GM23338 (cell line): ENCODE data around the gene TECPR2. TPM values are rescaled to one million over a fixed set of nuclear protein-coding genes. Genes with fewer than 3 reads are reported as not detected.
A peak's percentile ranks its signal among the peaks of the same experiment; 100 is the strongest.

Experiments used
- ATAC-seq: fragments of 200-7000 bp; cut with Tn5 transposase; 3 replicates; pipeline ENCODE4 v1.9.1; 2020
- DNase-seq: peaks from one replicate; pipeline ENCODE4 v3.0.0-alpha.2; 2015; ENCODE audit warnings: low spot score
- H2AFZ ChIP-seq: fragments of 200-600 bp; sonication (generic); 2 replicates; pipeline ENCODE4 v1.8.0; 2016; ENCODE audit warnings: antibody characterized with exemption, mild to moderate bottlenecking, moderate library complexity
- H3F3A ChIP-seq: fragments of 200-600 bp; sonication (generic); replicated peaks from 2 replicates; pipeline ENCODE4 v1.8.0; 2017; ENCODE audit warnings: antibody characterized with exemption, mixed run types, low read depth
- H3K27ac ChIP-seq: fragments of 200-600 bp; sonication (generic); 2 replicates; pipeline ENCODE4 v1.6.1; 2016; ENCODE audit warnings: low read depth
- H3K27me3 ChIP-seq: fragments of 200-600 bp; sonication (generic); 2 replicates; pipeline ENCODE4 v1.8.0; 2016; ENCODE audit warnings: mild to moderate bottlenecking, mixed run types, moderate library complexity; ENCODE audit not compliant: insufficient read depth
- H3K36me3 ChIP-seq: fragments of 200-600 bp; sonication (generic); 2 replicates; pipeline ENCODE4 v1.8.0; 2016; ENCODE audit warnings: mild to moderate bottlenecking; ENCODE audit not compliant: insufficient read depth
- H3K4me1 ChIP-seq: fragments of 200-600 bp; sonication (generic); 2 replicates; pipeline ENCODE4 v1.8.0; 2016; ENCODE audit warnings: mild to moderate bottlenecking, moderate library complexity; ENCODE audit not compliant: insufficient read depth
- H3K4me2 ChIP-seq: fragments of 200-600 bp; sonication (generic); 2 replicates; pipeline ENCODE4 v1.7.1; 2017; ENCODE audit warnings: mixed run types
- H3K4me3 ChIP-seq: fragments of 200-600 bp; sonication (generic); 2 replicates; pipeline ENCODE4 v1.6.1; 2016; ENCODE audit warnings: mixed run types
- H3K79me2 ChIP-seq: fragments of 200-600 bp; sonication (generic); replicated peaks from 2 replicates; pipeline ENCODE4 v1.8.0; 2017; ENCODE audit warnings: mild to moderate bottlenecking; ENCODE audit not compliant: insufficient read depth
- H3K9me2 ChIP-seq: fragments of 200-600 bp; sonication (generic); 2 replicates; pipeline ENCODE4 v1.8.0; 2017; ENCODE audit not compliant: insufficient read depth
- H4K20me1 ChIP-seq: fragments of 200-600 bp; sonication (generic); replicated peaks from 2 replicates; pipeline ENCODE4 v1.8.0; 2017; ENCODE audit warnings: mild to moderate bottlenecking; ENCODE audit not compliant: insufficient read depth
- H3K27ac Mint-ChIP-seq: 2 replicates; pipeline ENCODE4 v1.8.0; 2020; ENCODE audit warnings: inconsistent platforms, mild to moderate bottlenecking, moderate library complexity, mixed read lengths
- H3K27me3 Mint-ChIP-seq: 3 replicates; pipeline ENCODE4 v1.8.0; 2022; ENCODE audit warnings: low read depth, mild to moderate bottlenecking, moderate library complexity, mixed read lengths, inconsistent platforms; ENCODE audit not compliant: insufficient read depth, poor library complexity
- H3K36me3 Mint-ChIP-seq: 3 replicates; pipeline ENCODE4 v1.8.0; 2021; ENCODE audit warnings: low read depth, mild to moderate bottlenecking, inconsistent platforms, moderate library complexity, mixed read lengths
- H3K4me1 Mint-ChIP-seq: 3 replicates; pipeline ENCODE4 v1.8.0; 2020; ENCODE audit warnings: mild to moderate bottlenecking, inconsistent platforms, mixed read lengths
- H3K4me3 Mint-ChIP-seq: 3 replicates; pipeline ENCODE4 v1.8.0; 2021; ENCODE audit warnings: moderate library complexity, mild to moderate bottlenecking, inconsistent platforms, mixed read lengths
- H3K9me3 Mint-ChIP-seq: 3 replicates; pipeline ENCODE4 v1.8.0; 2020; ENCODE audit warnings: moderate library complexity, mild to moderate bottlenecking, inconsistent platforms, mixed read lengths
- CTCF ChIP-seq, 2 experiments: fragments of 200-600 bp in 1 of 2; sonication (generic) in 1 of 2; conservative IDR thresholded peaks; 2 replicates each; pipeline versions ENCODE4 v1.5.1 to v1.6.1; 2016 to 2017; ENCODE audit warnings: antibody characterized with exemption in 2 of 2, low read depth in 2 of 2, mild to moderate bottlenecking in 2 of 2, moderate library complexity in 1 of 2
- EZH2 ChIP-seq: fragments of 200-600 bp; sonication (generic); IDR thresholded peaks from one replicate; pipeline ENCODE4 v1.8.0; 2017; ENCODE audit warnings: antibody characterized with exemption, mild to moderate bottlenecking, low read depth; ENCODE audit not compliant: unreplicated experiment
- EZH2phosphoT487 ChIP-seq: fragments of 200-600 bp; sonication (generic); IDR thresholded peaks from one replicate; pipeline ENCODE4 v1.8.1; 2018; ENCODE audit warnings: antibody characterized with exemption; ENCODE audit not compliant: unreplicated experiment
- POLR2AphosphoS5 ChIP-seq: IDR thresholded peaks from 2 replicates; pipeline ENCODE4 v1.6.1; 2016; ENCODE audit warnings: antibody characterized with exemption, low read depth
- STAT1 ChIP-seq: IDR thresholded peaks from one replicate; pipeline ENCODE4 v1.6.1; 2016; ENCODE audit warnings: antibody characterized with exemption; ENCODE audit not compliant: unreplicated experiment
- ZNF114 ChIP-seq: fragments of 250-450 bp; sonication (Bioruptor Pico); IDR thresholded peaks from 2 replicates; pipeline ENCODE4 v1.5.0; 2020; ENCODE audit warnings: mild to moderate bottlenecking, moderate library complexity
- polyA plus RNA-seq: library from polyadenylated mRNA; unstranded; fragments of >200 nt; fragmentation: Nextera tagmentation; extraction: Ambion mirVana; gene quantifications from 2 replicates; pipeline ENCODE4 v1.2.1, GENCODE V29; 2016
- total RNA-seq: library from RNA; depleted of rRNA; stranded (reverse); fragments of >200 nt; shearing (Covaris generic); gene quantifications from 2 replicates; pipeline ENCODE4 v1.2.3, GENCODE V29; 2014
- TF ChIP-seq, protein P1 (sequence below): fragments of 250-450 bp; sonication (Bioruptor Pico); IDR thresholded peaks from 2 replicates; pipeline ENCODE4 v1.5.0; 2020; ENCODE audit warnings: mild to moderate bottlenecking, moderate library complexity
- TF ChIP-seq, protein P2 (sequence below): IDR thresholded peaks from one replicate; pipeline ENCODE4 v1.6.1; 2018; ENCODE audit warnings: antibody characterized with exemption; ENCODE audit not compliant: unreplicated experiment

The TECPR2 gene
- total and polyA plus RNA-seq, 2 experiments from 2014 or later: 4.8 to 20.5 TPM

DNA sequence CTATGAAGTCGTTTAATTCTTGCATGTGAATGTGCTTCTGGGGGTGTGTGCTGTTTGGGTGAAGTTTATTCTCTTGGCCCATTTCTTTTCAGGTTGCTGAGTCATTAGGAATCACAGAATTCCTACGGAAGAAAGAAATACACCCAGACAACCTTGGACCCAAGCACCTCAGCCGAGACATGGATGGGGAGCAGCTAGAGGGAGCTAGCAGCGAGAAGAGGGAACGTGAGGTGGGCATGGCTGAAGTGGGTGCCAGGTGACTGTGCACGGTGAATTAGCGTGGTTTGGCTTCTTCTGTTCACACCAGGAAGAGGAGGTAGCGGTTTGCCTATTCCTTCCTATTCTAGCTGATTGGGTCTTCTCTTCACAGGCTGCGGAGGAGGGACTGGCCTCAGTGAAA lies 24.0 kb upstream of the TECPR2 start:
- no peaks in the 10 kb centered on the region for H3K4me1 ChIP-seq
- TF ChIP-seq CTCF (conservative IDR thresholded peaks at IDR 0.05; ENCODE audit: low read depth in 2 of 2) (peak in 1 of 2 experiments; percentile 65; a peak in 3 of 4 replicates), EZH2phosphoT487 (no peak)
- H2AFZ ChIP-seq: no peak overlapping the region
- H3K27me3 ChIP-seq: no peaks in the 10 kb centered on the region
- Mint-ChIP-seq H3K27ac (peak overlapping the region; percentile 83), H3K4me3 (no peak overlapping the region), H3K4me1 (peaks cover 5% of the 10 kb centered on the region), H3K27me3 (peaks cover 5% of the 10 kb centered on the region), H3K9me3 (no peaks in the 10 kb centered on the region), H3K36me3 (peaks cover 39% of the 10 kb centered on the region)
- no peaks in the 10 kb centered on the region for H4K20me1 ChIP-seq
- H3F3A ChIP-seq: no peaks in the 10 kb centered on the region
- no peak overlapping the region for H3K4me2 ChIP-seq
- no peaks in the 10 kb centered on the region for H3K36me3 ChIP-seq
- no peak overlapping the region for H3K4me3 ChIP-seq
- H3K79me2 ChIP-seq: no peaks in the 10 kb centered on the region
- DNase-seq: peak; percentile 30
- H3K9me2 ChIP-seq: no peaks in the 10 kb centered on the region
- H3K27ac ChIP-seq: no peak overlapping the region; the same call in 1 of the 2 replicates
- peak; percentile 69 for ATAC-seq

DNA sequence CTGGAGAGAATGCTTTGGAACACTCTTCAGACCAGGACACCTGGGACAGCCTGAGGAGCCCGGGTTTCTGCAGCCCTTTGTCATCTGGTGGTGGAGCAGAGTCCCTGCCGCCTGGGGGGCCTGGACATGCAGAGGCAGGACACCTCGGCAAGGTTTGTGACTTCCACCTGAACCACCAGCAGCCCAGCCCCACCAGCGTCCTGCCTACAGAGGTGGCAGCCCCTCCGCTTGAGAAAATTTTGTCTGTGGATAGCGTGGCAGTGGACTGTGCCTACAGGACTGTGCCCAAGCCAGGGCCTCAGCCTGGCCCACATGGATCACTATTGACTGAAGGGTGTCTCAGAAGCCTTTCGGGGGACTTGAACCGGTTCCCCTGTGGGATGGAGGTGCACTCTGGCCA lies 21.2 kb upstream of the TECPR2 start:
- Histone ChIP-seq H3K4me2 (no peak overlapping the region), H3K4me3 (no peak overlapping the region), H3K4me1 (no peaks in the 10 kb centered on the region), H2AFZ (no peak overlapping the region), H3K27ac (no peak overlapping the region), H3F3A (no peaks in the 10 kb centered on the region), H4K20me1 (no peaks in the 10 kb centered on the region), H3K79me2 (no peaks in the 10 kb centered on the region), H3K36me3 (no peaks in the 10 kb centered on the region; the same call in 1 of the 2 replicates), H3K27me3 (no peaks in the 10 kb centered on the region), H3K9me2 (no peaks in the 10 kb centered on the region)
- Mint-ChIP-seq H3K4me3 (no peak overlapping the region), H3K27ac (no peak overlapping the region), H3K4me1 (peaks cover 5% of the 10 kb centered on the region), H3K9me3 (no peaks in the 10 kb centered on the region), H3K36me3 (peaks cover 41% of the 10 kb centered on the region), H3K27me3 (peaks cover 5% of the 10 kb centered on the region)
- ATAC-seq: no peak
- no peak for DNase-seq
- no peak for TF ChIP-seq ZNF114
- TF ChIP-seq, protein P1, sequence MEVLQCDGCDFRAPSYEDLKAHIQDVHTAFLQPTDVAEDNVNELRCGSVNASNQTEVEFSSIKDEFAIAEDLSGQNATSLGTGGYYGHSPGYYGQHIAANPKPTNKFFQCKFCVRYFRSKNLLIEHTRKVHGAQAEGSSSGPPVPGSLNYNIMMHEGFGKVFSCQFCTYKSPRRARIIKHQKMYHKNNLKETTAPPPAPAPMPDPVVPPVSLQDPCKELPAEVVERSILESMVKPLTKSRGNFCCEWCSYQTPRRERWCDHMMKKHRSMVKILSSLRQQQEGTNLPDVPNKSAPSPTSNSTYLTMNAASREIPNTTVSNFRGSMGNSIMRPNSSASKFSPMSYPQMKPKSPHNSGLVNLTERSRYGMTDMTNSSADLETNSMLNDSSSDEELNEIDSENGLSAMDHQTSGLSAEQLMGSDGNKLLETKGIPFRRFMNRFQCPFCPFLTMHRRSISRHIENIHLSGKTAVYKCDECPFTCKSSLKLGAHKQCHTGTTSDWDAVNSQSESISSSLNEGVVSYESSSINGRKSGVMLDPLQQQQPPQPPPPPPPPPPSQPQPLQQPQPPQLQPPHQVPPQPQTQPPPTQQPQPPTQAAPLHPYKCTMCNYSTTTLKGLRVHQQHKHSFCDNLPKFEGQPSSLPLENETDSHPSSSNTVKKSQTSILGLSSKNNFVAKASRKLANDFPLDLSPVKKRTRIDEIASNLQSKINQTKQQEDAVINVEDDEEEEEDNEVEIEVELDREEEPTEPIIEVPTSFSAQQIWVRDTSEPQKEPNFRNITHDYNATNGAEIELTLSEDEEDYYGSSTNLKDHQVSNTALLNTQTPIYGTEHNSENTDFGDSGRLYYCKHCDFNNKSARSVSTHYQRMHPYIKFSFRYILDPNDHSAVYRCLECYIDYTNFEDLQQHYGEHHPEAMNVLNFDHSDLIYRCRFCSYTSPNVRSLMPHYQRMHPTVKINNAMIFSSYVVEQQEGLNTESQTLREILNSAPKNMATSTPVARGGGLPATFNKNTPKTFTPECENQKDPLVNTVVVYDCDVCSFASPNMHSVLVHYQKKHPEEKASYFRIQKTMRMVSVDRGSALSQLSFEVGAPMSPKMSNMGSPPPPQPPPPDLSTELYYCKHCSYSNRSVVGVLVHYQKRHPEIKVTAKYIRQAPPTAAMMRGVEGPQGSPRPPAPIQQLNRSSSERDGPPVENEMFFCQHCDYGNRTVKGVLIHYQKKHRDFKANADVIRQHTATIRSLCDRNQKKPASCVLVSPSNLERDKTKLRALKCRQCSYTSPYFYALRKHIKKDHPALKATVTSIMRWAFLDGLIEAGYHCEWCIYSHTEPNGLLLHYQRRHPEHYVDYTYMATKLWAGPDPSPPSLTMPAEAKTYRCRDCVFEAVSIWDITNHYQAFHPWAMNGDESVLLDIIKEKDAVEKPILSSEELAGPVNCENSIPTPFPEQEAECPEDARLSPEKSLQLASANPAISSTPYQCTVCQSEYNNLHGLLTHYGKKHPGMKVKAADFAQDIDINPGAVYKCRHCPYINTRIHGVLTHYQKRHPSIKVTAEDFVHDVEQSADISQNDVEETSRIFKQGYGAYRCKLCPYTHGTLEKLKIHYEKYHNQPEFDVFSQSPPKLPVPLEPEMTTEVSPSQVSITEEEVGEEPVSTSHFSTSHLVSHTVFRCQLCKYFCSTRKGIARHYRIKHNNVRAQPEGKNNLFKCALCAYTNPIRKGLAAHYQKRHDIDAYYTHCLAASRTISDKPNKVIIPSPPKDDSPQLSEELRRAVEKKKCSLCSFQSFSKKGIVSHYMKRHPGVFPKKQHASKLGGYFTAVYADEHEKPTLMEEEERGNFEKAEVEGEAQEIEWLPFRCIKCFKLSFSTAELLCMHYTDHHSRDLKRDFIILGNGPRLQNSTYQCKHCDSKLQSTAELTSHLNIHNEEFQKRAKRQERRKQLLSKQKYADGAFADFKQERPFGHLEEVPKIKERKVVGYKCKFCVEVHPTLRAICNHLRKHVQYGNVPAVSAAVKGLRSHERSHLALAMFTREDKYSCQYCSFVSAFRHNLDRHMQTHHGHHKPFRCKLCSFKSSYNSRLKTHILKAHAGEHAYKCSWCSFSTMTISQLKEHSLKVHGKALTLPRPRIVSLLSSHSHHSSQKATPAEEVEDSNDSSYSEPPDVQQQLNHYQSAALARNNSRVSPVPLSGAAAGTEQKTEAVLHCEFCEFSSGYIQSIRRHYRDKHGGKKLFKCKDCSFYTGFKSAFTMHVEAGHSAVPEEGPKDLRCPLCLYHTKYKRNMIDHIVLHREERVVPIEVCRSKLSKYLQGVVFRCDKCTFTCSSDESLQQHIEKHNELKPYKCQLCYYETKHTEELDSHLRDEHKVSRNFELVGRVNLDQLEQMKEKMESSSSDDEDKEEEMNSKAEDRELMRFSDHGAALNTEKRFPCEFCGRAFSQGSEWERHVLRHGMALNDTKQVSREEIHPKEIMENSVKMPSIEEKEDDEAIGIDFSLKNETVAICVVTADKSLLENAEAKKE (CRISPR knock-in tag): no peak
- no peak for TF ChIP-seq CTCF (conservative IDR thresholded peaks at IDR 0.05; ENCODE audit: low read depth in 2 of 2)
- TF ChIP-seq, protein P2, sequence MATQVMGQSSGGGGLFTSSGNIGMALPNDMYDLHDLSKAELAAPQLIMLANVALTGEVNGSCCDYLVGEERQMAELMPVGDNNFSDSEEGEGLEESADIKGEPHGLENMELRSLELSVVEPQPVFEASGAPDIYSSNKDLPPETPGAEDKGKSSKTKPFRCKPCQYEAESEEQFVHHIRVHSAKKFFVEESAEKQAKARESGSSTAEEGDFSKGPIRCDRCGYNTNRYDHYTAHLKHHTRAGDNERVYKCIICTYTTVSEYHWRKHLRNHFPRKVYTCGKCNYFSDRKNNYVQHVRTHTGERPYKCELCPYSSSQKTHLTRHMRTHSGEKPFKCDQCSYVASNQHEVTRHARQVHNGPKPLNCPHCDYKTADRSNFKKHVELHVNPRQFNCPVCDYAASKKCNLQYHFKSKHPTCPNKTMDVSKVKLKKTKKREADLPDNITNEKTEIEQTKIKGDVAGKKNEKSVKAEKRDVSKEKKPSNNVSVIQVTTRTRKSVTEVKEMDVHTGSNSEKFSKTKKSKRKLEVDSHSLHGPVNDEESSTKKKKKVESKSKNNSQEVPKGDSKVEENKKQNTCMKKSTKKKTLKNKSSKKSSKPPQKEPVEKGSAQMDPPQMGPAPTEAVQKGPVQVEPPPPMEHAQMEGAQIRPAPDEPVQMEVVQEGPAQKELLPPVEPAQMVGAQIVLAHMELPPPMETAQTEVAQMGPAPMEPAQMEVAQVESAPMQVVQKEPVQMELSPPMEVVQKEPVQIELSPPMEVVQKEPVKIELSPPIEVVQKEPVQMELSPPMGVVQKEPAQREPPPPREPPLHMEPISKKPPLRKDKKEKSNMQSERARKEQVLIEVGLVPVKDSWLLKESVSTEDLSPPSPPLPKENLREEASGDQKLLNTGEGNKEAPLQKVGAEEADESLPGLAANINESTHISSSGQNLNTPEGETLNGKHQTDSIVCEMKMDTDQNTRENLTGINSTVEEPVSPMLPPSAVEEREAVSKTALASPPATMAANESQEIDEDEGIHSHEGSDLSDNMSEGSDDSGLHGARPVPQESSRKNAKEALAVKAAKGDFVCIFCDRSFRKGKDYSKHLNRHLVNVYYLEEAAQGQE: no peak
- TF ChIP-seq POLR2AphosphoS5: no peak
- TF ChIP-seq EZH2: no peak
- TF ChIP-seq STAT1: no peak
